ENCODE results near the gene ATRX.

- TF ChIP-seq, protein P1, sequence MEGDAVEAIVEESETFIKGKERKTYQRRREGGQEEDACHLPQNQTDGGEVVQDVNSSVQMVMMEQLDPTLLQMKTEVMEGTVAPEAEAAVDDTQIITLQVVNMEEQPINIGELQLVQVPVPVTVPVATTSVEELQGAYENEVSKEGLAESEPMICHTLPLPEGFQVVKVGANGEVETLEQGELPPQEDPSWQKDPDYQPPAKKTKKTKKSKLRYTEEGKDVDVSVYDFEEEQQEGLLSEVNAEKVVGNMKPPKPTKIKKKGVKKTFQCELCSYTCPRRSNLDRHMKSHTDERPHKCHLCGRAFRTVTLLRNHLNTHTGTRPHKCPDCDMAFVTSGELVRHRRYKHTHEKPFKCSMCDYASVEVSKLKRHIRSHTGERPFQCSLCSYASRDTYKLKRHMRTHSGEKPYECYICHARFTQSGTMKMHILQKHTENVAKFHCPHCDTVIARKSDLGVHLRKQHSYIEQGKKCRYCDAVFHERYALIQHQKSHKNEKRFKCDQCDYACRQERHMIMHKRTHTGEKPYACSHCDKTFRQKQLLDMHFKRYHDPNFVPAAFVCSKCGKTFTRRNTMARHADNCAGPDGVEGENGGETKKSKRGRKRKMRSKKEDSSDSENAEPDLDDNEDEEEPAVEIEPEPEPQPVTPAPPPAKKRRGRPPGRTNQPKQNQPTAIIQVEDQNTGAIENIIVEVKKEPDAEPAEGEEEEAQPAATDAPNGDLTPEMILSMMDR (IDR thresholded peaks at IDR 0.05): no peak
- TF ChIP-seq POLR2A (IDR thresholded peaks at IDR 0.05): no peak
Observed at GRCh38 chrX:77603635-77604336, 182.2 kb downstream of the ATRX start.
